Measurements from ENCODE around the gene RAG2.

The RAG2 gene

GRCh38 chr11:36598051-36598450, at the start of gene RAG2:
Gene RAG2, minus strand, starts transcription at chr11:36598236. Its CDS starts 4,068 bp downstream, at chr11:36594168.
- DNase-seq (ENCODE audit: low read depth), result no peak

- DNase-seq (ENCODE audit: low read depth), result no peak
Observed at GRCh38 chr11:36638556-36638955, 40.5 kb upstream of the RAG2 start.

- no peak for DNase-seq (ENCODE audit: low read depth)
Observed at GRCh38 chr11:36635066-36635862, 37.2 kb upstream of the RAG2 start.

- no peak for DNase-seq (ENCODE audit: low read depth)
Observed at GRCh38 chr11:36631774-36632173, 33.7 kb upstream of the RAG2 start.

- DNase-seq (ENCODE audit: low read depth), result no peak
Observed at GRCh38 chr11:36628765-36629244, 30.8 kb upstream of the RAG2 start.

GRCh38 chr11:36628141-36628540, 30.1 kb upstream of the RAG2 start:
- no peak for DNase-seq (ENCODE audit: low read depth)

- no peak for DNase-seq (ENCODE audit: low read depth)
Observed at GRCh38 chr11:36627471-36627870, 29.4 kb upstream of the RAG2 start.

- no peak for DNase-seq (ENCODE audit: low read depth)
Observed at GRCh38 chr11:36627006-36627405, 29.0 kb upstream of the RAG2 start.

- DNase-seq (ENCODE audit: low read depth), result no peak
Observed at GRCh38 chr11:36623494-36623893, 25.5 kb upstream of the RAG2 start.

GRCh38 chr11:36622431-36623136, 24.5 kb upstream of the RAG2 start:
- no peak for DNase-seq (ENCODE audit: low read depth)

- no peak for DNase-seq (ENCODE audit: low read depth)
Observed at GRCh38 chr11:36620246-36620645, 22.2 kb upstream of the RAG2 start.

GRCh38 chr11:36619502-36619901, 21.5 kb upstream of the RAG2 start:
- no peak for DNase-seq (ENCODE audit: low read depth)

- no peak for DNase-seq (ENCODE audit: low read depth)
Observed at GRCh38 chr11:36618363-36619047, 20.5 kb upstream of the RAG2 start.

- DNase-seq (ENCODE audit: low read depth), result no peak
Observed at GRCh38 chr11:36617543-36618362, 19.7 kb upstream of the RAG2 start.

- no peak for DNase-seq (ENCODE audit: low read depth)
Observed at GRCh38 chr11:36615826-36616225, 17.8 kb upstream of the RAG2 start.

- DNase-seq (ENCODE audit: low read depth), result no peak
Observed at GRCh38 chr11:36609383-36609782, 11.3 kb upstream of the RAG2 start.

- no peak for DNase-seq (ENCODE audit: low read depth)
Observed at GRCh38 chr11:36608491-36609199, 10.6 kb upstream of the RAG2 start.

- no peak for DNase-seq (ENCODE audit: low read depth)
Observed at GRCh38 chr11:36605221-36606216, 7.5 kb upstream of the RAG2 start.

GRCh38 chr11:36602135-36602534, 4.1 kb upstream of the RAG2 start:
- DNase-seq (ENCODE audit: low read depth), result no peak

GRCh38 chr11:36601155-36601554, 3.1 kb upstream of the RAG2 start:
- DNase-seq (ENCODE audit: low read depth), result no peak

All from stimulated activated CD8-positive, alpha-beta memory T cell treated with anti-CD3 and anti-CD28 coated beads, Interleukin-4, amount 100 ng/mL, for 24 hours (primary cell).